ENCODE data around the gene OVCH2. TPM values are rescaled to one million over a fixed set of nuclear protein-coding genes. Genes with fewer than 3 reads are reported as not detected.

Gene OVCH2
- total RNA-seq, 1 experiment from 2014 or later: 0.57 TPM

DNA sequence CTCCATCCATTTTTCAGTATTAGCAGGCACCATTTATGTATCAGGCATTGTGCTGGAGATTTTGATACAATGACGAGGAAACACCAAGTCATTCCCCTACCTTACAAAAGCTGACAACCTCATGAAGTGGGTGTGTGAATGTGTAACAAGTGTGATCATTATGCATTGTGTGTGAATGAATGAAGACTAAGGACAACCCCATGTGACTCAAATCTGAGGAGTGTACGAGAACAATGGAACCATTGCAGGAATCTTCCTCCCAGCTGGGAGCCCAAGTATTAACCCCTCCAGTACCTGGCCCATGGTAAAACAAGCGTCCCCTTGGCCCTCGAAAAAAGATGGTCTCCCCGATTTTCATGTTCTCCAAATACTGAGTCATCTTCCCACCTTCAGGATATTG lies 37.4 kb downstream of the OVCH2 start (continued):
- TF ChIP-seq RELA (CRISPR knock-in tag; IDR thresholded peaks at IDR 0.05; ENCODE audit: borderline replicate concordance) (no peak), ATF1 (CRISPR knock-in tag; IDR thresholded peaks at IDR 0.05) (no peak), MYBL2 (CRISPR knock-in tag; IDR thresholded peaks at IDR 0.05) (no peak), TCF7 (CRISPR knock-in tag; IDR thresholded peaks at IDR 0.05; ENCODE audit: low read depth) (no peak)
- TF ChIP-seq, protein P1, sequence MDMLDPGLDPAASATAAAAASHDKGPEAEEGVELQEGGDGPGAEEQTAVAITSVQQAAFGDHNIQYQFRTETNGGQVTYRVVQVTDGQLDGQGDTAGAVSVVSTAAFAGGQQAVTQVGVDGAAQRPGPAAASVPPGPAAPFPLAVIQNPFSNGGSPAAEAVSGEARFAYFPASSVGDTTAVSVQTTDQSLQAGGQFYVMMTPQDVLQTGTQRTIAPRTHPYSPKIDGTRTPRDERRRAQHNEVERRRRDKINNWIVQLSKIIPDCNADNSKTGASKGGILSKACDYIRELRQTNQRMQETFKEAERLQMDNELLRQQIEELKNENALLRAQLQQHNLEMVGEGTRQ (CRISPR knock-in tag; IDR thresholded peaks at IDR 0.05): no peak
- TF ChIP-seq, protein P2, sequence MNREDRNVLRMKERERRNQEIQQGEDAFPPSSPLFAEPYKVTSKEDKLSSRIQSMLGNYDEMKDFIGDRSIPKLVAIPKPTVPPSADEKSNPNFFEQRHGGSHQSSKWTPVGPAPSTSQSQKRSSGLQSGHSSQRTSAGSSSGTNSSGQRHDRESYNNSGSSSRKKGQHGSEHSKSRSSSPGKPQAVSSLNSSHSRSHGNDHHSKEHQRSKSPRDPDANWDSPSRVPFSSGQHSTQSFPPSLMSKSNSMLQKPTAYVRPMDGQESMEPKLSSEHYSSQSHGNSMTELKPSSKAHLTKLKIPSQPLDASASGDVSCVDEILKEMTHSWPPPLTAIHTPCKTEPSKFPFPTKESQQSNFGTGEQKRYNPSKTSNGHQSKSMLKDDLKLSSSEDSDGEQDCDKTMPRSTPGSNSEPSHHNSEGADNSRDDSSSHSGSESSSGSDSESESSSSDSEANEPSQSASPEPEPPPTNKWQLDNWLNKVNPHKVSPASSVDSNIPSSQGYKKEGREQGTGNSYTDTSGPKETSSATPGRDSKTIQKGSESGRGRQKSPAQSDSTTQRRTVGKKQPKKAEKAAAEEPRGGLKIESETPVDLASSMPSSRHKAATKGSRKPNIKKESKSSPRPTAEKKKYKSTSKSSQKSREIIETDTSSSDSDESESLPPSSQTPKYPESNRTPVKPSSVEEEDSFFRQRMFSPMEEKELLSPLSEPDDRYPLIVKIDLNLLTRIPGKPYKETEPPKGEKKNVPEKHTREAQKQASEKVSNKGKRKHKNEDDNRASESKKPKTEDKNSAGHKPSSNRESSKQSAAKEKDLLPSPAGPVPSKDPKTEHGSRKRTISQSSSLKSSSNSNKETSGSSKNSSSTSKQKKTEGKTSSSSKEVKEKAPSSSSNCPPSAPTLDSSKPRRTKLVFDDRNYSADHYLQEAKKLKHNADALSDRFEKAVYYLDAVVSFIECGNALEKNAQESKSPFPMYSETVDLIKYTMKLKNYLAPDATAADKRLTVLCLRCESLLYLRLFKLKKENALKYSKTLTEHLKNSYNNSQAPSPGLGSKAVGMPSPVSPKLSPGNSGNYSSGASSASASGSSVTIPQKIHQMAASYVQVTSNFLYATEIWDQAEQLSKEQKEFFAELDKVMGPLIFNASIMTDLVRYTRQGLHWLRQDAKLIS (CRISPR knock-in tag; IDR thresholded peaks at IDR 0.05; ENCODE audit: borderline replicate concordance): no peak

DNA sequence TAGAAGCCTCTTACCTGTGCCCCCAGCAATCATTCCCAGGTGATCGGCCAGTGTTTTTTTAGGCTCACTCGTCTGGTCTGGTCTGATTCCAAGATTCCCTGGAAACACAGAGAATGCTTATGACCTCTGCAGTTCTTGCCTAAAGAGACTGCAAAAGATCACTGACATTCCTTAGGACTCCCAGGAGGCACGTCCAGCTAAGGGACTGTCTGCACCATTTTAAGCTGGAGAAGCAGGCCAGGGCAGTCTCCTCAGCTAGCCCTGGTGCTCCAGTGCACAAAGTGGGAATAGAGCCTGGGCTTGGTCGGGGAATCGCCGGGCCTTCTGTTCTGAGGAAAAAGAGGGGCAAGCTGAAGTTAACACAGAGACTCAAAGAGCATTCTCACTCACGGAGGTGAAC lies 37.8 kb downstream of the OVCH2 start:
- H3K27me3 Mint-ChIP-seq (ENCODE audit: low read depth): peaks cover 3% of the 10 kb centered on the region; the same call in 1 of the 2 replicates
- DNase-seq (ENCODE audit: low spot score) (no peak), ATAC-seq (no peak)
- H3K4me3 Mint-ChIP-seq: no peak overlapping the region
- CTCF ChIA-PET: interaction anchor here (0.5 to 3.7 kb wide), 4 partner anchors 11 to 124 kb away, joined by 3 to 13 read pairs (median 7); no protein-coding TSS in a partner anchor
- no peak for TF ChIP-seq JUN (CRISPR knock-in tag; IDR thresholded peaks at IDR 0.05)
- TF ChIP-seq, protein P3, sequence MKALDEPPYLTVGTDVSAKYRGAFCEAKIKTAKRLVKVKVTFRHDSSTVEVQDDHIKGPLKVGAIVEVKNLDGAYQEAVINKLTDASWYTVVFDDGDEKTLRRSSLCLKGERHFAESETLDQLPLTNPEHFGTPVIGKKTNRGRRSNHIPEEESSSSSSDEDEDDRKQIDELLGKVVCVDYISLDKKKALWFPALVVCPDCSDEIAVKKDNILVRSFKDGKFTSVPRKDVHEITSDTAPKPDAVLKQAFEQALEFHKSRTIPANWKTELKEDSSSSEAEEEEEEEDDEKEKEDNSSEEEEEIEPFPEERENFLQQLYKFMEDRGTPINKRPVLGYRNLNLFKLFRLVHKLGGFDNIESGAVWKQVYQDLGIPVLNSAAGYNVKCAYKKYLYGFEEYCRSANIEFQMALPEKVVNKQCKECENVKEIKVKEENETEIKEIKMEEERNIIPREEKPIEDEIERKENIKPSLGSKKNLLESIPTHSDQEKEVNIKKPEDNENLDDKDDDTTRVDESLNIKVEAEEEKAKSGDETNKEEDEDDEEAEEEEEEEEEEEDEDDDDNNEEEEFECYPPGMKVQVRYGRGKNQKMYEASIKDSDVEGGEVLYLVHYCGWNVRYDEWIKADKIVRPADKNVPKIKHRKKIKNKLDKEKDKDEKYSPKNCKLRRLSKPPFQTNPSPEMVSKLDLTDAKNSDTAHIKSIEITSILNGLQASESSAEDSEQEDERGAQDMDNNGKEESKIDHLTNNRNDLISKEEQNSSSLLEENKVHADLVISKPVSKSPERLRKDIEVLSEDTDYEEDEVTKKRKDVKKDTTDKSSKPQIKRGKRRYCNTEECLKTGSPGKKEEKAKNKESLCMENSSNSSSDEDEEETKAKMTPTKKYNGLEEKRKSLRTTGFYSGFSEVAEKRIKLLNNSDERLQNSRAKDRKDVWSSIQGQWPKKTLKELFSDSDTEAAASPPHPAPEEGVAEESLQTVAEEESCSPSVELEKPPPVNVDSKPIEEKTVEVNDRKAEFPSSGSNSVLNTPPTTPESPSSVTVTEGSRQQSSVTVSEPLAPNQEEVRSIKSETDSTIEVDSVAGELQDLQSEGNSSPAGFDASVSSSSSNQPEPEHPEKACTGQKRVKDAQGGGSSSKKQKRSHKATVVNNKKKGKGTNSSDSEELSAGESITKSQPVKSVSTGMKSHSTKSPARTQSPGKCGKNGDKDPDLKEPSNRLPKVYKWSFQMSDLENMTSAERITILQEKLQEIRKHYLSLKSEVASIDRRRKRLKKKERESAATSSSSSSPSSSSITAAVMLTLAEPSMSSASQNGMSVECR (CRISPR knock-in tag; IDR thresholded peaks at IDR 0.05; ENCODE audit: borderline replicate concordance): no peak
- TF ChIP-seq PRRX2 (CRISPR knock-in tag; IDR thresholded peaks at IDR 0.05): no peak
- no peak for TF ChIP-seq ZNF317 (CRISPR knock-in tag; IDR thresholded peaks at IDR 0.05; ENCODE audit: borderline replicate concordance, low read depth)
- TF ChIP-seq MXD4 (CRISPR knock-in tag; IDR thresholded peaks at IDR 0.05; ENCODE audit: borderline replicate concordance): no peak
- no peak for TF ChIP-seq ZBTB21 (CRISPR knock-in tag; IDR thresholded peaks at IDR 0.05; ENCODE audit: borderline replicate concordance)
- TF ChIP-seq OVOL2 (CRISPR knock-in tag; IDR thresholded peaks at IDR 0.05; ENCODE audit: borderline replicate concordance): no peak
- TF ChIP-seq, protein P4, sequence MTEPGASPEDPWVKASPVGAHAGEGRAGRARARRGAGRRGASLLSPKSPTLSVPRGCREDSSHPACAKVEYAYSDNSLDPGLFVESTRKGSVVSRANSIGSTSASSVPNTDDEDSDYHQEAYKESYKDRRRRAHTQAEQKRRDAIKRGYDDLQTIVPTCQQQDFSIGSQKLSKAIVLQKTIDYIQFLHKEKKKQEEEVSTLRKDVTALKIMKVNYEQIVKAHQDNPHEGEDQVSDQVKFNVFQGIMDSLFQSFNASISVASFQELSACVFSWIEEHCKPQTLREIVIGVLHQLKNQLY (CRISPR knock-in tag; IDR thresholded peaks at IDR 0.05): no peak
- no peak for TF ChIP-seq EMX1 (CRISPR knock-in tag; IDR thresholded peaks at IDR 0.05)
- TF ChIP-seq, protein P5, sequence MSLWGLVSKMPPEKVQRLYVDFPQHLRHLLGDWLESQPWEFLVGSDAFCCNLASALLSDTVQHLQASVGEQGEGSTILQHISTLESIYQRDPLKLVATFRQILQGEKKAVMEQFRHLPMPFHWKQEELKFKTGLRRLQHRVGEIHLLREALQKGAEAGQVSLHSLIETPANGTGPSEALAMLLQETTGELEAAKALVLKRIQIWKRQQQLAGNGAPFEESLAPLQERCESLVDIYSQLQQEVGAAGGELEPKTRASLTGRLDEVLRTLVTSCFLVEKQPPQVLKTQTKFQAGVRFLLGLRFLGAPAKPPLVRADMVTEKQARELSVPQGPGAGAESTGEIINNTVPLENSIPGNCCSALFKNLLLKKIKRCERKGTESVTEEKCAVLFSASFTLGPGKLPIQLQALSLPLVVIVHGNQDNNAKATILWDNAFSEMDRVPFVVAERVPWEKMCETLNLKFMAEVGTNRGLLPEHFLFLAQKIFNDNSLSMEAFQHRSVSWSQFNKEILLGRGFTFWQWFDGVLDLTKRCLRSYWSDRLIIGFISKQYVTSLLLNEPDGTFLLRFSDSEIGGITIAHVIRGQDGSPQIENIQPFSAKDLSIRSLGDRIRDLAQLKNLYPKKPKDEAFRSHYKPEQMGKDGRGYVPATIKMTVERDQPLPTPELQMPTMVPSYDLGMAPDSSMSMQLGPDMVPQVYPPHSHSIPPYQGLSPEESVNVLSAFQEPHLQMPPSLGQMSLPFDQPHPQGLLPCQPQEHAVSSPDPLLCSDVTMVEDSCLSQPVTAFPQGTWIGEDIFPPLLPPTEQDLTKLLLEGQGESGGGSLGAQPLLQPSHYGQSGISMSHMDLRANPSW (CRISPR knock-in tag; conservative IDR thresholded peaks at IDR 0.05; ENCODE audit: low read depth): no peak
- TF ChIP-seq, protein P6, sequence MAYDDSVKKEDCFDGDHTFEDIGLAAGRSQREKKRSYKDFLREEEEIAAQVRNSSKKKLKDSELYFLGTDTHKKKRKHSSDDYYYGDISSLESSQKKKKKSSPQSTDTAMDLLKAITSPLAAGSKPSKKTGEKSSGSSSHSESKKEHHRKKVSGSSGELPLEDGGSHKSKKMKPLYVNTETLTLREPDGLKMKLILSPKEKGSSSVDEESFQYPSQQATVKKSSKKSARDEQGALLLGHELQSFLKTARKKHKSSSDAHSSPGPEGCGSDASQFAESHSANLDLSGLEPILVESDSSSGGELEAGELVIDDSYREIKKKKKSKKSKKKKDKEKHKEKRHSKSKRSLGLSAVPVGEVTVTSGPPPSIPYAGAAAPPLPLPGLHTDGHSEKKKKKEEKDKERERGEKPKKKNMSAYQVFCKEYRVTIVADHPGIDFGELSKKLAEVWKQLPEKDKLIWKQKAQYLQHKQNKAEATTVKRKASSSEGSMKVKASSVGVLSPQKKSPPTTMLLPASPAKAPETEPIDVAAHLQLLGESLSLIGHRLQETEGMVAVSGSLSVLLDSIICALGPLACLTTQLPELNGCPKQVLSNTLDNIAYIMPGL (CRISPR knock-in tag; IDR thresholded peaks at IDR 0.05): no peak
- no peak for TF ChIP-seq HMGA2 (CRISPR knock-in tag; IDR thresholded peaks at IDR 0.05)
- TF ChIP-seq TEAD1 (CRISPR knock-in tag; IDR thresholded peaks at IDR 0.05): no peak
- POLR2A ChIA-PET: no interaction called here
- no peak overlapping the region for H3K27ac Mint-ChIP-seq
- H3K36me3 Mint-ChIP-seq: peaks cover 54% of the 10 kb centered on the region
- H3K4me1 Mint-ChIP-seq: peaks cover 13% of the 10 kb centered on the region
- H3K9me3 Mint-ChIP-seq: peaks cover 13% of the 10 kb centered on the region
